GM12892 (cell line): ENCODE data around the gene P2RY12.

Source experiments
- POLR2A ChIP-seq: IDR thresholded peaks from 2 replicates; pipeline ENCODE4 v1.6.1; 2011; ENCODE audit warnings: low read depth, low read length, control low read depth
- POLR2AphosphoS5 ChIP-seq: IDR thresholded peaks from 2 replicates; pipeline ENCODE4 v1.6.1; 2011; ENCODE audit warnings: low read depth, low read length, control low read depth

DNA sequence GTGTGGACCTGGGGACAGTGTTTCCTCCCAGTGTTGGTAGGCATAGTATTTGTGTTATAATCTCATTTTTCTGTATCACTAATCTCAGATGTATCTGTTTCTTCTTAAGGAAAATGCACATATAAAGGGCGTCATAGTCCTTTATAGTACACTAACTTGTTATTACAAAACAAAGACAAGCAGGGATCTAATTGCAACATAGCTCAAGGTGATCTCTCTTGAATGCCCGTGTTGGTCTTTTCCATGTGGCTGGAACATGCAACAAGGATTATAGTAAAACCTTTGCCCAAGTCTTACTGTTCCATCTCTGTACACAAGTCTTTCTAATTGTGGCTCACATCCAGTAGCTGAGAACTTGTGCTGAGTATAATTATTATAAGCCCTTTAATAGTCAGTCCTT is 64.4 kb downstream of the P2RY12 start:
- no peak for TF ChIP-seq POLR2A
- no peak for TF ChIP-seq POLR2AphosphoS5
